ENCODE results near the gene DISP3. TPM values are rescaled to one million over a fixed set of nuclear protein-coding genes. Genes with fewer than 3 reads are reported as not detected.

The DISP3 gene
- polyA plus RNA-seq, 4 donors = 0.81 to 2.1 (median 1.4) TPM

GRCh38 chr1:11483581-11484320 lies 4.8 kb downstream of the DISP3 start:
- DNase-seq (ENCODE audit: low read depth in 4 of 4, low spot score in 3 of 4) = no peak

GRCh38 chr1:11484321-11484655 lies 5.3 kb downstream of the DISP3 start:
- DNase-seq (ENCODE audit: low read depth in 4 of 4, low spot score in 3 of 4) = no peak

- DNase-seq (ENCODE audit: low read depth in 4 of 4, low spot score in 3 of 4) = no peak
These were observed 6.2 kb downstream of the DISP3 start for GRCh38 chr1:11485191-11485590.

GRCh38 chr1:11486231-11487009 lies 7.5 kb downstream of the DISP3 start:
- no peak for DNase-seq (ENCODE audit: low read depth in 4 of 4, low spot score in 3 of 4)

GRCh38 chr1:11487196-11487751 lies 8.3 kb downstream of the DISP3 start:
- no peak for DNase-seq (ENCODE audit: low read depth in 4 of 4, low spot score in 3 of 4)

GRCh38 chr1:11488201-11488770 lies 9.3 kb downstream of the DISP3 start:
- DNase-seq (ENCODE audit: low read depth in 4 of 4, low spot score in 3 of 4) = no peak

GRCh38 chr1:11488966-11489625 lies 10.1 kb downstream of the DISP3 start:
- DNase-seq (ENCODE audit: low read depth in 4 of 4, low spot score in 3 of 4) = no peak

- DNase-seq (ENCODE audit: low read depth in 4 of 4, low spot score in 3 of 4) = no peak
These were observed 13.3 kb downstream of the DISP3 start for GRCh38 chr1:11492235-11492634.

- DNase-seq (ENCODE audit: low read depth in 4 of 4, low spot score in 3 of 4) = no peak
These were observed 15.2 kb downstream of the DISP3 start for GRCh38 chr1:11493972-11494655.

GRCh38 chr1:11494771-11495170 lies 15.8 kb downstream of the DISP3 start:
- DNase-seq (ENCODE audit: low read depth in 4 of 4, low spot score in 3 of 4) = no peak

GRCh38 chr1:11495579-11495978 lies 16.6 kb downstream of the DISP3 start:
- DNase-seq (ENCODE audit: low read depth in 4 of 4, low spot score in 3 of 4) = no peak

GRCh38 chr1:11496551-11497080 lies 17.7 kb downstream of the DISP3 start:
- no peak for DNase-seq (ENCODE audit: low read depth in 4 of 4, low spot score in 3 of 4)

GRCh38 chr1:11498956-11499594 lies 20.1 kb downstream of the DISP3 start:
- no peak for DNase-seq (ENCODE audit: low read depth in 4 of 4, low spot score in 3 of 4)

GRCh38 chr1:11499601-11500331 lies 20.8 kb downstream of the DISP3 start:
- no peak for DNase-seq (ENCODE audit: low read depth in 4 of 4, low spot score in 3 of 4)

GRCh38 chr1:11500881-11501280 lies 21.9 kb downstream of the DISP3 start:
- DNase-seq (ENCODE audit: low read depth in 4 of 4, low spot score in 3 of 4) = no peak

- peak in 1 of 4 donors; percentile 14 for DNase-seq (ENCODE audit: low read depth in 4 of 4, low spot score in 3 of 4)
These were observed 22.5 kb downstream of the DISP3 start for GRCh38 chr1:11501491-11501897.

- DNase-seq (ENCODE audit: low read depth in 4 of 4, low spot score in 3 of 4) = no peak
These were observed 23.0 kb downstream of the DISP3 start for GRCh38 chr1:11501906-11502485.

GRCh38 chr1:11502516-11502915 lies 23.6 kb downstream of the DISP3 start:
- no peak for DNase-seq (ENCODE audit: low read depth in 4 of 4, low spot score in 3 of 4)

- no peak for DNase-seq (ENCODE audit: low read depth in 4 of 4, low spot score in 3 of 4)
These were observed 25.6 kb downstream of the DISP3 start for GRCh38 chr1:11504599-11504998.

Data from left renal pelvis (tissue), 4 donors.